Measurements from ENCODE around the gene ZNF816.
"Not testable (repeated sequence)": the region's sequence is repeated elsewhere in the genome, so short reads cannot be mapped to it uniquely, and the experiment has no call there.

Gene ZNF816

DNA sequence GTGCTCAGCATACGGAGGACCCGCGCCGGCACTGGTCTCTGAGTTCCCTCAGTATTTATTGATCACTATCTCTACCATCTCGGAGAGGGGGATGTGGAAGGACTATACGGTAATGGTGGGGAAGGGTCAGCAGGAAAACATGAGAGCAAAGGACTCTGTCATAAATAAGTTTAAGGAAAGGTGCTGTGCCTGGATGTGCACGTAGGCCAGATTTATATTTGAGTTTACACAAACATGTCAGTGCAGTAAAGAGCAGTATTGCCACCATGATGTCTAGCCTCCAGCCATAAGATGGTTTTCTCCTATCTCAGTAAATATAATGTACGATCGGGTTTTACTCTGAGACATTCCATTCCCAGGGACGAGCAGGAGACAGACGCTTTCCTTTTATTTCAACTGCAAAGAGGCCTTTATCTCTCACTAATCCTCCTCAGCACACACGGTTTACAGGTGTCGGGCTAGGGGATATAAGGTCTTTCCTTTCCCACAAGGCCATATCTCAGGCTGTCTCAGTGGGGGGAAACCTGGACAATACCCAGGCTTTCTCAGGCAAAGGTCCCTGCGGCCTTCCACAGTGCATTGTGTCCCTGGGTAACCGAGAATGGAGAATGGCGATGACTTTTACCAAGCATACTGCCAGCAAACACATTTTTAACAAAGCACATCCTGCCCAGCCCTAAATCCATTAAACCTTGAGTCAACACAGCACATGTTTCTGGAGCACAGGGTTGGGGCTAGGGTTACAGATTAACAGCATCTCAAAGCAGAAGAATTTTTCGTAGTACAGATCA, 17.8 kb downstream of the ZNF816 start:
- H3K9me3 Mint-ChIP-seq; H3K27ac Mint-ChIP-seq; ATAC-seq; H3K36me3 Mint-ChIP-seq; DNase-seq (ENCODE audit: low spot score in 2 of 2); H3K4me3 Mint-ChIP-seq: not testable (repeated sequence)
- H3K4me1 Mint-ChIP-seq = peaks cover 14% of the 10 kb centered on the region

DNA sequence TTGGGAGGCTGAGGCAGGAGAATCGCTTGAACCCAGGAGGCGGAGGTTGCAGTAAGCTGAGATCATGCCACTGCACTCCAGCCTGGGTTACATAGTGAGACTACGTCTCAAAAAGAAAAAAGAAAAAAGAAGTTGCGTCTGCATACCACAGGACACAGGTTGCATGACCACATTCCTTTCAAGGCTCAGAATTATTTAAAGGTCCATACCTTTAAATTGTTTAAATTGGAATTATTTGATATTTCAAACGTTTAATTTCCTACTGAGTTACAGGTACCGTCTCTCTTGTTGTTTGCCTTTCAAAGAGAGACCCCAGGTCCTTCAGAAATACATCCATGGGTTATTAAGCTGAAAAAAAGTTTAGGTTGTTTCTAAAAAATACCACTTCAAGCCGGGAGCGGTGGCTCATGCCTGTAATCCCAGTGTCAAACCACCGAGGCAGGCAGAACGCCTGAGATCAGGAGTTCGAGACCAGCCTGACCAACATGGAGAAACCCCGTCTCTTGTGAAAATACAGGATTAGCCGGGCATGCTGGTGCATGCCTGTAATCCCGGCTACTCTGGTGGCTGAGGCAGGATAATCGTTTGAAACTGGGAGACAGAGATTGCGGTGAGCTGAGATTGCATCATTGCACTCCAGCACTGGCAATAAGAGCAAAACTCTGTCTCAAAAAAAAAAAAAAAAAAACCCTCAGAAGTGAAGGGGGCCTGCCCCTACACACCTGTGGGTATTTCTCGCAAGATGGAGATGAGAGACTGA, 18.6 kb downstream of the ZNF816 start:
- Mint-ChIP-seq H3K9me3 (no peaks in the 10 kb centered on the region), H3K4me3 (peak overlapping the region; percentile 87), H3K4me1 (peaks cover 14% of the 10 kb centered on the region), H3K27ac (no peak overlapping the region), H3K36me3 (peaks cover 2% of the 10 kb centered on the region)
- ATAC-seq (no peak), DNase-seq (ENCODE audit: low spot score in 2 of 2) (no peak)

GRCh38 chr19:52943134-52943883, 19.4 kb downstream of the ZNF816 start:
- Mint-ChIP-seq H3K4me1 (peaks cover 21% of the 10 kb centered on the region), H3K36me3 (peaks cover 8% of the 10 kb centered on the region), H3K4me3 (peak overlapping the region; percentile 87), H3K9me3 (no peaks in the 10 kb centered on the region), H3K27ac (peak overlapping the region; percentile 96)
- ATAC-seq (peak; percentile 8), DNase-seq (ENCODE audit: low spot score in 2 of 2) (no peak)

GRCh38 chr19:52942386-52943133, 20.1 kb downstream of the ZNF816 start:
- Mint-ChIP-seq H3K36me3 (peaks cover 8% of the 10 kb centered on the region), H3K9me3 (no peaks in the 10 kb centered on the region), H3K4me1 (peaks cover 25% of the 10 kb centered on the region), H3K27ac (peak overlapping the region; percentile 96), H3K4me3 (peak overlapping the region; percentile 87)
- DNase-seq (ENCODE audit: low spot score in 2 of 2) = peak; percentile 94 to 97
- peak; percentile 99 for ATAC-seq

DNA sequence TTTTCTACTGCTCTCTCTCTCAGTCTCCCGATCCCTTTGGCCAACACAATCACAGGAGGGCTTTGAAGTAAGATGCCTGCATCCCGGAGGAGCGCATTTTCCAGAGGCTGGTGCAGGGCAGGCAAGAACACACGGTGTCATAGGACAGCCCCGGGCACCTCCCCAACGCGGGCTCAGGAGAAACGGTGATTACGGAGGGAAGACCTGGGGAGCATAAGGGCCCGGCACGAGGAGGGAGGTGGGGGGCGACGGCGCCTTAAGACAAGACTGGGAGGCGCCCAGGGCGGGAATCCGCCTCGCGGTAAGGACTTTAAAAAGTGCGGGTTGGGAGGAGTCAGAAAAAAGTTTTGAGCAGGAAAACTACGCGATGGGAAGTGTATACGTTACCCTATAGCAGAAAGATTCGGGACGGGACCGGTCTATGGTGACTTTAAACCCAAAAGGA, 20.7 kb downstream of the ZNF816 start:
- H3K9me3 Mint-ChIP-seq = no peaks in the 10 kb centered on the region
- peak overlapping the region; percentile 87 for H3K4me3 Mint-ChIP-seq
- ATAC-seq (peak; percentile 63), DNase-seq (ENCODE audit: low spot score in 2 of 2) (peak; percentile 6 to 56)
- H3K27ac Mint-ChIP-seq = peak overlapping the region; percentile 96
- H3K4me1 Mint-ChIP-seq = peaks cover 31% of the 10 kb centered on the region
- peaks cover 8% of the 10 kb centered on the region for H3K36me3 Mint-ChIP-seq

DNA sequence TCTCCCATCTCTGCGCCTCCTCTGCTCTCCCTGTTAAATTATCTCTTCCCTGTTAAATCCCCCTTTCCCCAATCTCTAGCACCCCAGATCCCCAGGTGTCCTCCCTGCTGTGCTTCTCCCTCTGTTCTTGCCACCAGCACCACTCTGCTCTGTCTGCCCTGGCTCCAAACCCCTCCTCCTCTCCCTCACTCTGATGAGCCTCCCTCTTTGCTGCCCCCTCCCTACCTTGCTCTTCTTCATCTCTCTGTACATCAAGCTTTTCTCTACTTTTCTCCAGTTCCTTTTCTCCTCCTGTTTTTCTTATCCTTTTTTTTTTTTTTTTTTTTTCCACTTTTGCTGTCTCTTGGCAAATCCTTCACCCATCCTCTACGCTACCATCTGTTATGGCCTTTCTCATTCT, 21.2 kb downstream of the ZNF816 start:
- Mint-ChIP-seq H3K4me1 (peaks cover 35% of the 10 kb centered on the region), H3K27ac (peak overlapping the region; percentile 96), H3K4me3 (peak overlapping the region; percentile 87)
- ATAC-seq; H3K9me3 Mint-ChIP-seq; DNase-seq (ENCODE audit: low spot score in 2 of 2); H3K36me3 Mint-ChIP-seq: not testable (repeated sequence)

DNA sequence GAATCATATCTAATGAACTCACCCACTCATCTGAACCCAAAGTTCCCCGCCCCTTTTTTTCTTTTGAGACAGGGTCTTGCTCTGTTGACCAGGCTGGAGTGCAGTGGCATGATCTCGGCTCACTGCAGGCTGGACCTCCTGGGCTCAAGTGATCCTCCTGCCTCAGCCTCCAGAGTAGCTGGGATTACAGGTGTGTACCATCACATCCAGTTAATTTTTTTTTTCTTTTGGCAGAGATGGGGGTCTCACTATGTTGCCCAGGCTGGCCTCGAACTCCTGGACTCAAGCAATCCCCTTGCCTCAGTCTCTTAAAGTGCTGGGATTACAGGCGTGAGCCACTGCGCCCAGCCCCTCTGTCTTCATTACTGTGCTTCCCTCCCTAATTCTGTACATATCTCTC, 21.8 kb downstream of the ZNF816 start:
- ATAC-seq; H3K36me3 Mint-ChIP-seq; H3K9me3 Mint-ChIP-seq; DNase-seq (ENCODE audit: low spot score in 2 of 2): not testable (repeated sequence)
- Mint-ChIP-seq H3K4me3 (peak overlapping the region; percentile 87), H3K4me1 (peaks cover 40% of the 10 kb centered on the region), H3K27ac (peak overlapping the region; percentile 96)

- H3K4me1 Mint-ChIP-seq = peaks cover 40% of the 10 kb centered on the region
- no peaks in the 10 kb centered on the region for H3K9me3 Mint-ChIP-seq
- peaks cover 8% of the 10 kb centered on the region for H3K36me3 Mint-ChIP-seq
- H3K4me3 Mint-ChIP-seq = peak overlapping the region; percentile 55
- H3K27ac Mint-ChIP-seq = peak overlapping the region; percentile 74
- no peak for DNase-seq (ENCODE audit: low spot score in 2 of 2)
- no peak for ATAC-seq
These were observed 23.9 kb downstream of the ZNF816 start for GRCh38 chr19:52938761-52939160.

DNA sequence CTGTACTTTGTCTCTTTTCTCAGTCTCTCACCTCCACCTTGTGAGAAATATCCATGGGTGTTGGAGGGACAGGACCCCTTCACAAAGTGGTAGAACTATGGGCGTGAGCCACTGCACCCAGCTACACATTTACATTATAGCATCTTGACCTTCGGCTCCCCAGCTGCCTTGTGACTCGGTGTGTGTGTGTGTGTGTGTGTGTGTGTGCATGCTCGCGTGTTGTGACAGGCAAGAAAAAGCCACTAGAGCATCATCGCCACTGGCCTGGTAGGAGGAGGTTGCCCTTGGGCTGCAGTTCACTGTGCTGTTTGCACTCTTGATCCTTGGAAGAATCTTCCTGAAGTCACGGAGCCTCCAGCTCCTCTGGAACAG, 25.7 kb downstream of the ZNF816 start:
- Mint-ChIP-seq H3K4me3 (no peak overlapping the region), H3K9me3 (no peaks in the 10 kb centered on the region), H3K27ac (peak overlapping the region; percentile 10), H3K4me1 (peaks cover 47% of the 10 kb centered on the region), H3K36me3 (peaks cover 8% of the 10 kb centered on the region)
- no peak for ATAC-seq
- no peak for DNase-seq (ENCODE audit: low spot score in 2 of 2)

GRCh38 chr19:52936151-52936953, 26.3 kb downstream of the ZNF816 start:
- DNase-seq (ENCODE audit: low spot score in 2 of 2) = no peak
- H3K36me3 Mint-ChIP-seq = peaks cover 8% of the 10 kb centered on the region
- no peak for ATAC-seq
- H3K9me3 Mint-ChIP-seq = no peaks in the 10 kb centered on the region
- H3K27ac Mint-ChIP-seq = peak overlapping the region; percentile 10
- peaks cover 41% of the 10 kb centered on the region for H3K4me1 Mint-ChIP-seq
- no peak overlapping the region for H3K4me3 Mint-ChIP-seq

- H3K36me3 Mint-ChIP-seq = peaks cover 8% of the 10 kb centered on the region
- peaks cover 35% of the 10 kb centered on the region for H3K4me1 Mint-ChIP-seq
- no peak overlapping the region for H3K4me3 Mint-ChIP-seq
- no peak for DNase-seq (ENCODE audit: low spot score in 2 of 2)
- no peak overlapping the region for H3K27ac Mint-ChIP-seq
- ATAC-seq = peak; percentile 44
- H3K9me3 Mint-ChIP-seq = no peaks in the 10 kb centered on the region
These were observed 27.2 kb downstream of the ZNF816 start for GRCh38 chr19:52935434-52935833.

DNA sequence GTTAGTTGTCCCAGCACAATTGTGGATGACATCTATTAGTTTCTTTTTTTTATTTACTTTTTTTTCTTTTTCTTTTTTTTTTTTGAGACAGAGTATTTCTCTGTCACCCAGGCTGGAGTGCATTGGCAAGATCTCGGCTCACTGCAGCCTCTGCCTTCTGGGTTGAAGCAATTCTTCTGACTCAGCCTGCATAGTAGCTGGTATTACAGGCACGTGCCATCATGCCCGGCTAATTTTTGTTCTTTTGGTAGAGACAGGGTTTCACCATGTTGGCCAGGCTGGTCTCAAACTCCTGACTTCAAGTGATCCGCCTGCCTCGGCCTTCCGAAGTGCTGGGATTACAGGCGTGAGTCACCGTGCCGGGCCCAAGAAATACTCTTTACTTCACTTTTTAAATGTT, 38.0 kb downstream of the ZNF816 start:
- not testable (repeated sequence) for H3K4me3 Mint-ChIP-seq; H3K27ac Mint-ChIP-seq; DNase-seq (ENCODE audit: low spot score in 2 of 2); H3K9me3 Mint-ChIP-seq; ATAC-seq
- H3K4me1 Mint-ChIP-seq = peaks cover 29% of the 10 kb centered on the region
- H3K36me3 Mint-ChIP-seq = peaks cover 36% of the 10 kb centered on the region

- H3K9me3 Mint-ChIP-seq = no peaks in the 10 kb centered on the region
- DNase-seq (ENCODE audit: low spot score in 2 of 2) = no peak
- peaks cover 32% of the 10 kb centered on the region for H3K36me3 Mint-ChIP-seq
- no peak for ATAC-seq
- H3K4me3 Mint-ChIP-seq = peak overlapping the region; percentile 82
- H3K4me1 Mint-ChIP-seq = peaks cover 29% of the 10 kb centered on the region
- no peak overlapping the region for H3K27ac Mint-ChIP-seq
These were observed 38.7 kb downstream of the ZNF816 start for GRCh38 chr19:52923778-52924593.
